Psoas muscle (tissue), 8 donors: Measurements from ENCODE around the gene GNAZ. TPM values are rescaled to one million over a fixed set of nuclear protein-coding genes. Genes with fewer than 3 reads are reported as not detected.
"Not testable (repeated sequence)": the region's sequence is repeated elsewhere in the genome, so short reads cannot be mapped to it uniquely, and the experiment has no call there.

ENCODE experiments used
- ATAC-seq, 4 donors: fragments of 200-7000 bp; cut with Tn5 transposase; one replicate each; pipeline ENCODE4 v1.9.1; 2020; ENCODE audit warnings: moderate library complexity in 3 of 4, mild to moderate bottlenecking in 2 of 4
- DNase-seq, 2 donors: peaks; one replicate each; pipeline ENCODE4 v3.0.0-alpha.2; 2020
- H3K27ac ChIP-seq: fragments of 200-600 bp; one replicate; pipeline ENCODE4 v1.8.0; 2022
- H3K27me3 ChIP-seq, 3 donors: fragments of 200-600 bp in 1 of 3; one replicate each; pipeline versions ENCODE4 v1.6.1 to v1.8.0; 2013 to 2022; ENCODE audit warnings: low read length in 2 of 3, mild to moderate bottlenecking in 2 of 3, moderate library complexity in 1 of 3; ENCODE audit not compliant: insufficient read depth in 3 of 3
- H3K36me3 ChIP-seq, 2 donors: fragments of 200-600 bp in 1 of 2; one replicate each; pipeline versions ENCODE4 v1.6.1 to v1.8.0; 2013 to 2022; ENCODE audit warnings: low read depth in 1 of 2, mild to moderate bottlenecking in 1 of 2, moderate library complexity in 1 of 2; ENCODE audit not compliant: insufficient read depth in 1 of 2
- H3K4me1 ChIP-seq: fragments of 200-600 bp; one replicate; pipeline ENCODE4 v1.8.0; 2022
- H3K4me3 ChIP-seq: fragments of 200-600 bp; one replicate; pipeline ENCODE4 v1.8.0; 2022; ENCODE audit warnings: mild to moderate bottlenecking
- H3K9me3 ChIP-seq: fragments of 200-600 bp; one replicate; pipeline ENCODE4 v1.8.0; 2022
- WGBS, 3 donors: extraction: QIAGEN DNeasy Blood & Tissue Kit; methylation state at CpG; one replicate each; pipeline versions ENCODE4 v1.1.6 to v1.1.7; 2013; 5-methylcytosine and 5-hydroxymethylcytosine counted together
- intact Hi-C, 2 donors: fragments of 100-400 bp; cut with DNase I; formaldehyde crosslinking; loops; one replicate each; pipeline versions ENCODE4 v1.11.0 to v1.14.2; 2022
- polyA plus RNA-seq, 3 donors: library from polyadenylated mRNA; stranded (reverse); fragments of 200-250 nt; gene quantifications; one replicate each; pipeline ENCODE4 v1.2.3, GENCODE V29; 2013
- total RNA-seq, 4 donors: library from RNA; stranded (reverse); fragmentation: NEBNext Ultra II Directional in 2 of 4; extraction: Animal tissue kit (Norgen Biotek cat#: 25700) in 2 of 4; gene quantifications; one replicate each; pipeline versions ENCODE4 v1.2.1 to v1.2.4, GENCODE V29; 2021 to 2023
- TF ChIP-seq, protein P1 (sequence below): fragments of 200-600 bp; IDR thresholded peaks from one replicate; pipeline ENCODE4 v1.8.0; 2022; ENCODE audit warnings: antibody characterized with exemption
- donor health status: healthy with polysubstance abuse.
- donor health status: DM: no; HTN: no; CAD: no; lungs with moderate emphysema.
- donor health status: Bipolar disorder and iron deficiency.
- donor health status: healthy.
- donor health status: DM: yes; HTN: yes; CAD: no.
- donor health status: DM: no; HTN: no; CAD: no.
- donor health status: DM: no; HTN: no; CAD: no.
- donor health status: DM: yes; HTN: yes; CAD: no.

The GNAZ gene
- total and polyA plus RNA-seq, 7 donors, result 0.99 to 3.9 (median 1.7) TPM

DNA sequence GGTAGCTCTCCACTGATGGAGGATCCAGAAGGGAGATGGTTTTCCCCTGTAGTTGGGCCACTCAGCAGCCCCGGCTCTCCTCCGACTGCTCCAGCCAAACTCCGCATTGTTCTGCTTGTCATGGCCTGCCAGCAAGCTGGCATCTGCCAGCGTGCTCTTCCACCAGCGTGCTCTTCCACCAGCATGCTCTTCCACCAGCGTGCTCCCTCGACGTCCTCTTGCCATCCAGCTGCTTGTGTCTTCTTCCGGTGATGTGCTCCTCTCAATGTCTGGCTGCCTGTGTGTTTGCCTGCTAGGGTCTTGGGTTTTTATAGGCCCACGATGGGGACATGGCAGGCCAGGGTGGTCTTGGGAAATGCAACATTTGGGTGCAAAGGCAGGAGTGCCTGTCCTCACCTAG is 43.5 kb upstream of the GNAZ start:
- no peaks in the 10 kb centered on the region for H3K9me3 ChIP-seq
- 61 to 74% (median 68%) methylated on average over 10 of the region's 10 CpGs for WGBS, 3 donors
- H3K36me3 ChIP-seq, result no peaks in the 10 kb centered on the region
- peaks cover 0 to 4% (median 0%) of the 10 kb centered on the region in 3 donors for H3K27me3 ChIP-seq
- intact Hi-C loops, result no loop called here
- DNase-seq, result no peak
- ATAC-seq, result no peak
- H3K4me1 ChIP-seq, result no peaks in the 10 kb centered on the region
- TF ChIP-seq, protein P1, sequence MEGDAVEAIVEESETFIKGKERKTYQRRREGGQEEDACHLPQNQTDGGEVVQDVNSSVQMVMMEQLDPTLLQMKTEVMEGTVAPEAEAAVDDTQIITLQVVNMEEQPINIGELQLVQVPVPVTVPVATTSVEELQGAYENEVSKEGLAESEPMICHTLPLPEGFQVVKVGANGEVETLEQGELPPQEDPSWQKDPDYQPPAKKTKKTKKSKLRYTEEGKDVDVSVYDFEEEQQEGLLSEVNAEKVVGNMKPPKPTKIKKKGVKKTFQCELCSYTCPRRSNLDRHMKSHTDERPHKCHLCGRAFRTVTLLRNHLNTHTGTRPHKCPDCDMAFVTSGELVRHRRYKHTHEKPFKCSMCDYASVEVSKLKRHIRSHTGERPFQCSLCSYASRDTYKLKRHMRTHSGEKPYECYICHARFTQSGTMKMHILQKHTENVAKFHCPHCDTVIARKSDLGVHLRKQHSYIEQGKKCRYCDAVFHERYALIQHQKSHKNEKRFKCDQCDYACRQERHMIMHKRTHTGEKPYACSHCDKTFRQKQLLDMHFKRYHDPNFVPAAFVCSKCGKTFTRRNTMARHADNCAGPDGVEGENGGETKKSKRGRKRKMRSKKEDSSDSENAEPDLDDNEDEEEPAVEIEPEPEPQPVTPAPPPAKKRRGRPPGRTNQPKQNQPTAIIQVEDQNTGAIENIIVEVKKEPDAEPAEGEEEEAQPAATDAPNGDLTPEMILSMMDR, result no peak
- no peak overlapping the region for H3K27ac ChIP-seq
- H3K4me3 ChIP-seq, result no peak overlapping the region

DNA sequence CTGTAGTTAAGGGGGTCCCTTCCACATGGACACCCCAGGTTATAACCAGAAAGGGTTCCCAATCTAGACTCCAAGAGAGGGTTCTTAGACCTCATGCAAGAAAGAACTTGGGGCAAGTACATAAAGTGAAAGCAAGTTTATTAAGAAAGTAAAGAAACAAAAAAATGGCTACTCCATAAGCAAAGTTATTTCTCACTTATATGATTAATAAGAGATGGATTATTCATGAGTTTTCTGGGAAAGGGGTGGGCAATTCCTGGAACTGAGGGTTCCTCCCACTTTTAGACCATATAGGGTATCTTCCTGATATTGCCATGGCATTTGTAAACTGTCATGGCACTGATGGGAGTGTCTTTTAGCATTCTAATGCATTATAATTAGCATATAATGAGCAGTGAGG is 42.5 kb upstream of the GNAZ start:
- intact Hi-C loops, DNase-seq, H3K36me3 ChIP-seq, H3K27ac ChIP-seq, H3K27me3 ChIP-seq, H3K9me3 ChIP-seq, ATAC-seq, H3K4me3 ChIP-seq, H3K4me1 ChIP-seq: not testable (repeated sequence)

DNA sequence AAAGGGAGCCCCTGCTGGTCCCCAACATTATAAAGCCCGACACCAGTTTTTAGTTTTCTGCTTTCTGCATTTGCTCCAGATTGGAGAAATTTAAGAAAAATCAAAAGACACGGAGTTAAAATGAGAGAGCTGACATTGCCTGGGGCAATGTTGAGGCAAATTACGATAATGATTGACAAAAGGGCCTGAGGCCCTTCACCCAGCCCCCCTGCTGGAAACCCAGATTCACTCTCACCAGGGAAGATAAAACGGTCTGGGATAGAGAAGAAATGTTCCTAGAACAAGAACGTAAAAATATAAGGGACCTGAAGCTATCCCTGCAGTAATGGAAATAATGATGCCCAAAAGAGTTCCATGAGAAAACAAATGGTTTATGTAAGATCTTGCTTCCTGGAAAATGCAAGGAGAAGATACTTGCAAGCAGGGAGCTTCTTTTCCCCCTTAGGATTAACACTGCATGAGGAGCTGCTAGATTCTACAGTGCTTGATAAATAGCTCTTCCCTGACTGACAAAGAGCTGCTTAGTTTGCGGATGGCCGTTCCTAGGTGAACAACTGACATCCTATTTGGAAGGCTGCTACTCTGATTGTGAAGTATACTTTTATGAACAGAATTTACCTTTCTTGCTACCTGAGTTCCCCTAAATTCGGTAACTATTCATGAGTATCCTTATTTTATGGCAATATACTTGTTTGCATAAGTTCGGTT is 40.6 kb upstream of the GNAZ start:
- DNase-seq, result no peak
- intact Hi-C loops, result no loop called here
- Histone ChIP-seq H3K36me3 (no peaks in the 10 kb centered on the region), H3K27me3 (peaks cover 0 to 4% (median 0%) of the 10 kb centered on the region in 3 donors), H3K4me1 (no peaks in the 10 kb centered on the region), H3K4me3 (no peak overlapping the region), H3K27ac (no peak overlapping the region), H3K9me3 (no peaks in the 10 kb centered on the region)
- TF ChIP-seq, protein P1, result no peak
- WGBS, 3 donors, result 73 to 80% (median 79%) methylated on average over 9 of the region's 9 CpGs
- ATAC-seq, result no peak

DNA sequence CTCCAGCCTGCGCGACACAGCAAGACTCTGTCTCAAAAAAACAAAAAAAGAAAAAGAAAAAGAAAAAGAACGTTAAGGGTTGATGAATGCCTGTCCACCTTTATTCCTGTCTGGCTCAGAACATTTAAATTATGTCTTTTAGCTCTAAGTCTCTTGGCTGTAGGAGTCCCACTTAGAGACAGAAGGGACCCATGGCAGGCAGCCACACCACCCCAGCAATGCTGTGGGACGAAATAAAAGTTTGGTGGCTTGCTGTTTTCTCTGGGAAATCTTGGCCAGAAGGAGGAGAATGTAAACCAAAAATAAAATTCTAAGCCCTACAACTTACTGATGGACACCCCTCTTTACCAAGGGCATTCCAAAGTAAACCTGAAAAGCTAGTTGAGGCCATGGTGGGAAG is 38.9 kb upstream of the GNAZ start:
- Histone ChIP-seq H3K27me3 (peaks cover 0 to 10% (median 1%) of the 10 kb centered on the region in 3 donors), H3K36me3 (no peaks in the 10 kb centered on the region), H3K27ac (no peak overlapping the region), H3K9me3 (no peaks in the 10 kb centered on the region), H3K4me1 (no peaks in the 10 kb centered on the region), H3K4me3 (no peak overlapping the region)
- TF ChIP-seq, protein P1, result no peak
- intact Hi-C loops, result no loop called here
- no peak for DNase-seq
- ATAC-seq, result no peak
- 76 to 86% (median 82%) methylated on average over 4 of the region's 4 CpGs for WGBS, 3 donors

DNA sequence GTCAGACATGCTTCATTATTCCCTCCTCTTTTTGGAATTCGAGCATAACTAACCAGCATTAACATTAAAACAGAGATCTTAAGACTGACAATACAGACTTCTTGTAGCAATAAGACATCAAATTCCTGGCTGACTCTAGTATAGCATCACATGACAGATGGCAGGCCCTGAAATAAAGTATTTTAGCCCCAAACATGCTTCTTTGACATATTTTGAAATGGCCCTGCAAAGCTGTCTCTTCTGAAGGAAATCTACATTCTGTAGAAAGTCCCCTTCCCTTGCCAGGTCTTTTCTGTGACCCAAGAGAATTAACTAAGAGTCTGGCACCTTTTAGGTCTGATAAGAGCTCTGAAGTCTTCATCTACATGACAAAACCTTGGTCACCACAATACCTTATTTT is 38.5 kb upstream of the GNAZ start:
- Histone ChIP-seq H3K9me3 (no peaks in the 10 kb centered on the region), H3K36me3 (no peaks in the 10 kb centered on the region), H3K4me3 (no peak overlapping the region), H3K27ac (no peak overlapping the region), H3K4me1 (no peaks in the 10 kb centered on the region), H3K27me3 (peaks cover 0 to 12% (median 1%) of the 10 kb centered on the region in 3 donors)
- TF ChIP-seq, protein P1, result no peak
- WGBS, 3 donors, result 70 to 79% (median 71%) methylated on average over 1 of the region's 1 CpG
- DNase-seq (no peak), ATAC-seq (no peak)
- intact Hi-C loops, result no loop called here
